ENCODE measurements around the gene S1PR4. TPM values are rescaled to one million over a fixed set of nuclear protein-coding genes. Genes with fewer than 3 reads are reported as not detected.

The S1PR4 gene
- total RNA-seq, 2 experiments from 2014 or later, result 70.2 to 73.7 TPM

DNA sequence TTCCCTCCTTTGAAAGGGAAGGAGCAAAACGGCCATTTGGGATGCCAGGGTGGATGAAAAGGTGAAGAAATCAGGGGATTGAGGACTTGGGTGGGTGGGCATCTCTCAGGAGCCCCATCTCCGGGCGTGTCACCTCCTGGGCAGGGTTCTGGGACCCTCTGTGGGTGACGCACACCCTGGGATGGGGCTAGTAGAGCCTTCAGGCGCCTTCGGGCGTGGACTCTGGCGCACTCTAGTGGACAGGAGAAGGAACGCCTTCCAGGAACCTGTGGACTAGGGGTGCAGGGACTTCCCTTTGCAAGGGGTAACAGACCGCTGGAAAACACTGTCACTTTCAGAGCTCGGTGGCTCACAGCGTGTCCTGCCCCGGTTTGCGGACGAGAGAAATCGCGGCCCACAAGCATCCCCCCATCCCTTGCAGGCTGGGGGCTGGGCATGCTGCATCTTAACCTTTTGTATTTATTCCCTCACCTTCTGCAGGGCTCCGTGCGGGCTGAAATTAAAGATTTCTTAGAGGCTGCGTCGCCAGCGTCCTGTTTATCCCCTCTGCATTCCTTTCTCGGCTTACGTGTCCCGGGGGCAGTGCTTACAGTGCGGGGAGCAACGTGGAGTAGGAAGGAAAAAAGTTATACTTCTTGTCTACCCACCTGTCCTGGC, 15.2 kb upstream of the S1PR4 start:
- Mint-ChIP-seq H3K4me1 (ENCODE audit: low read depth) (peaks cover 13% of the 10 kb centered on the region), H3K27ac (peak overlapping the region; percentile 29), H3K27me3 (no peaks in the 10 kb centered on the region), H3K9me3 (no peaks in the 10 kb centered on the region), H3K36me3 (ENCODE audit: low read depth) (no peaks in the 10 kb centered on the region), H3K4me3 (no peak overlapping the region)
- intact Hi-C loops (cut with DNase I, micrococcal nuclease), result loop anchor here (1.0 to 10.0 kb wide), 6 partner anchors 17 to 201 kb away; no protein-coding TSS in a partner anchor
- CTCF ChIA-PET, result interaction anchor here (0.7 to 1.7 kb wide), 6 partner anchors 14 to 60 kb away, joined by 3 to 10 read pairs (median 4); no protein-coding TSS in a partner anchor
- peaks cover 19% of the 10 kb centered on the region for H3K4me1 ChIP-seq (ENCODE audit: insufficient read depth, low read length)
- ATAC-seq (ENCODE audit: poor library complexity) (peak; percentile 94), DNase-seq (peak; percentile 60 to 87 (median 68))
- no peaks in the 10 kb centered on the region for H3K9me3 ChIP-seq (ENCODE audit: control insufficient read depth in 1 of 2, insufficient read depth in 1 of 2, low read length in 2 of 2)
- no peak overlapping the region for H3K27ac ChIP-seq (ENCODE audit: low read depth in 1 of 2, low read length in 2 of 2)
- TF ChIP-seq, protein P1, sequence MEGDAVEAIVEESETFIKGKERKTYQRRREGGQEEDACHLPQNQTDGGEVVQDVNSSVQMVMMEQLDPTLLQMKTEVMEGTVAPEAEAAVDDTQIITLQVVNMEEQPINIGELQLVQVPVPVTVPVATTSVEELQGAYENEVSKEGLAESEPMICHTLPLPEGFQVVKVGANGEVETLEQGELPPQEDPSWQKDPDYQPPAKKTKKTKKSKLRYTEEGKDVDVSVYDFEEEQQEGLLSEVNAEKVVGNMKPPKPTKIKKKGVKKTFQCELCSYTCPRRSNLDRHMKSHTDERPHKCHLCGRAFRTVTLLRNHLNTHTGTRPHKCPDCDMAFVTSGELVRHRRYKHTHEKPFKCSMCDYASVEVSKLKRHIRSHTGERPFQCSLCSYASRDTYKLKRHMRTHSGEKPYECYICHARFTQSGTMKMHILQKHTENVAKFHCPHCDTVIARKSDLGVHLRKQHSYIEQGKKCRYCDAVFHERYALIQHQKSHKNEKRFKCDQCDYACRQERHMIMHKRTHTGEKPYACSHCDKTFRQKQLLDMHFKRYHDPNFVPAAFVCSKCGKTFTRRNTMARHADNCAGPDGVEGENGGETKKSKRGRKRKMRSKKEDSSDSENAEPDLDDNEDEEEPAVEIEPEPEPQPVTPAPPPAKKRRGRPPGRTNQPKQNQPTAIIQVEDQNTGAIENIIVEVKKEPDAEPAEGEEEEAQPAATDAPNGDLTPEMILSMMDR (IDR thresholded peaks at IDR 0.05), result peak; percentile 89
- H3K27me3 ChIP-seq (ENCODE audit: control insufficient read depth in 1 of 2, insufficient read depth in 2 of 2, low read length in 2 of 2), result no peaks in the 10 kb centered on the region
- POLR2A ChIA-PET, result interaction anchor here (0.7 kb wide), 1 partner anchor 213 kb away, joined by 3 read pairs; no protein-coding TSS in a partner anchor
- H3K36me3 ChIP-seq (ENCODE audit: insufficient read depth, low read length), result no peaks in the 10 kb centered on the region
- H3K4me3 ChIP-seq (ENCODE audit: low read length), result no peak overlapping the region

DNA sequence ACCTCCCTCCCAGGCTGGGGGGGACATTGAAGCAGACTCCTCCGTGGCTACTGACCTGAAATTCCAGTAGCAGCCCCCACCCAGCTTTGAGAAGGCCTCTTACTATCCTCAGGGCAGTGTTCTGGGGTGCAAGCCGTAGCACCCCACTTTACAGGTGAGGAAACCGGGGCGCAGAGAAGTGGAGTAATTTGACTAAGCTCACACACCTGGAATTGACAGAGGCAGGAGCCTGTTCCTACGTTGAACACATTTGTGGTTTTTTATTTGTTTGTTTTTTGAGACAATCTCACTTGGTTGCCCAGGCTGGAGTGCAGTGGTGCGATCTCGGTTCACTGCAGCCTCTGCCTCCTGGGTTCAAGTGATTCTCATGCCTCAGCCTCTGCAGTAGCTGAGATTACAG, 14.6 kb upstream of the S1PR4 start:
- Mint-ChIP-seq H3K4me1 (ENCODE audit: low read depth) (peaks cover 13% of the 10 kb centered on the region), H3K27me3 (no peaks in the 10 kb centered on the region), H3K27ac (peak overlapping the region; percentile 29), H3K4me3 (no peak overlapping the region), H3K36me3 (ENCODE audit: low read depth) (no peaks in the 10 kb centered on the region), H3K9me3 (no peaks in the 10 kb centered on the region)
- no peaks in the 10 kb centered on the region for H3K36me3 ChIP-seq (ENCODE audit: insufficient read depth, low read length)
- intact Hi-C loops (cut with DNase I, micrococcal nuclease), result loop anchor here (1.0 to 10.0 kb wide), 6 partner anchors 18 to 201 kb away; no protein-coding TSS in a partner anchor
- ChIA-PET POLR2A (interaction anchor here (0.7 kb wide), 1 partner anchor 213 kb away, joined by 3 read pairs; no protein-coding TSS in a partner anchor), CTCF (interaction anchor here (0.7 to 1.7 kb wide), 7 partner anchors 13 to 314 kb away, joined by 3 to 10 read pairs (median 3); no protein-coding TSS in a partner anchor)
- TF ChIP-seq, protein P1 (IDR thresholded peaks at IDR 0.05), result no peak
- no peak overlapping the region for H3K27ac ChIP-seq (ENCODE audit: low read depth in 1 of 2, low read length in 2 of 2)
- no peaks in the 10 kb centered on the region for H3K9me3 ChIP-seq (ENCODE audit: control insufficient read depth in 1 of 2, insufficient read depth in 1 of 2, low read length in 2 of 2)
- ATAC-seq (ENCODE audit: poor library complexity) (no peak), DNase-seq (no peak)
- H3K27me3 ChIP-seq (ENCODE audit: control insufficient read depth in 1 of 2, insufficient read depth in 2 of 2, low read length in 2 of 2), result no peaks in the 10 kb centered on the region
- peaks cover 19% of the 10 kb centered on the region for H3K4me1 ChIP-seq (ENCODE audit: insufficient read depth, low read length)
- H3K4me3 ChIP-seq (ENCODE audit: low read length), result no peak overlapping the region

DNA sequence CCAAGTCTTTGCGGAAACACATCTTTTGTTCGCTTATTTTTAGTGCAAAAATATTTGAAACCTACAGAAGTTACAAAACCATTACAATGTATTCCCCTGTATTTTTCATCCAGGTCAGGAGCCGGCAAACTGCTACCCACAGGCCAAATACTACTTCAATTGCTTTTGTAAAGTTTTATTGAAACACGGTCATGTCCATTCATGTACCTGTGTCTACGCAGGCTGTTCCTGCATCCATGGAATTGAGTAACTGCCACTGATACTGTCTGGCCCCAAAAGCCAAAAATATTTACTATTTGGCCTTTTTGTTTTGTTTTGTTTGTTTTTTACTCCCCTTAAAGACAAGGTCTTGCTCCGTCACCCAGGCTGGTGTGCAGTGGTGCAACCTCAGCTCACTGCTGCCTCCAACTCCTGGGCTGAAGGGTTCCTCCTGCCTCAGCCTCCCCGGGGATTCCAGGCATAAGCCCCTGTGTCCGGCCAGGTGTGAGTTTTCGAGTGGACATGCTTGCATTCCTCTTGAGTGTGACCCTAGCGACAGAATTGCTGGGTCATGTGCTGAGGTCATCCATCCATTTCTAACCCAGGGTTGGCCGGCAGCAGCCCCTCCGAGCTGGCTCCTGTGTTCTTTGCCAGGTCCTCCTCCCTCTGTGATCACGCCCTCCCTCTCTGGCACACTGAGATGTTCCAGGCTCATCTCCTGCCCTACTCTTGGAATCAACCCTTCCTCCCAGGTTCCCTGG, 10.9 kb upstream of the S1PR4 start:
- no peak overlapping the region for H3K27ac ChIP-seq (ENCODE audit: low read depth in 1 of 2, low read length in 2 of 2)
- H3K27ac Mint-ChIP-seq, result no peak overlapping the region
- TF ChIP-seq, protein P1 (IDR thresholded peaks at IDR 0.05), result no peak
- no peak overlapping the region for H3K4me3 ChIP-seq (ENCODE audit: low read length)
- ATAC-seq (ENCODE audit: poor library complexity), result no peak
- intact Hi-C loops (cut with DNase I, micrococcal nuclease), result loop anchor here in 1 of 2 experiments (10.0 kb wide), 1 partner anchor 93 kb away; no protein-coding TSS in a partner anchor
- peaks cover 24% of the 10 kb centered on the region for H3K4me1 ChIP-seq (ENCODE audit: insufficient read depth, low read length)
- H3K4me3 Mint-ChIP-seq, result no peak overlapping the region
- no peak for DNase-seq
- peaks cover 22% of the 10 kb centered on the region for H3K4me1 Mint-ChIP-seq (ENCODE audit: low read depth)
- H3K36me3 ChIP-seq (ENCODE audit: insufficient read depth, low read length), result no peaks in the 10 kb centered on the region
- no peaks in the 10 kb centered on the region for H3K9me3 Mint-ChIP-seq
- H3K9me3 ChIP-seq (ENCODE audit: control insufficient read depth in 1 of 2, insufficient read depth in 1 of 2, low read length in 2 of 2), result no peaks in the 10 kb centered on the region
- H3K36me3 Mint-ChIP-seq (ENCODE audit: low read depth), result no peaks in the 10 kb centered on the region
- no peaks in the 10 kb centered on the region for H3K27me3 Mint-ChIP-seq
- H3K27me3 ChIP-seq (ENCODE audit: control insufficient read depth in 1 of 2, insufficient read depth in 2 of 2, low read length in 2 of 2), result no peaks in the 10 kb centered on the region
- CTCF ChIA-PET, result no interaction called here
- POLR2A ChIA-PET, result interaction anchor here (0.7 kb wide), 1 partner anchor 210 kb away, joined by 3 read pairs; no protein-coding TSS in a partner anchor
